SK-N-MC (cell line): ENCODE measurements around the gene SNX3.

Experiments used
- DNase-seq: peaks from one replicate; pipeline ENCODE4 v3.0.0-alpha.2; 2011; ENCODE audit warnings: low read depth, low spot score
- H3K27ac ChIP-seq: fragments of 200-600 bp; sonication (generic); 2 replicates; pipeline ENCODE4 v1.5.1; 2016; ENCODE audit warnings: mixed run types
- H3K36me3 ChIP-seq: fragments of 200-600 bp; sonication (generic); 2 replicates; pipeline ENCODE4 v1.6.1; 2017; ENCODE audit warnings: antibody characterized with exemption, low read length, mixed read lengths; ENCODE audit not compliant: insufficient read depth
- H3K4me3 ChIP-seq: fragments of 200-600 bp; sonication (generic); 2 replicates; pipeline ENCODE4 v1.5.1; 2016
- H3K9ac ChIP-seq: fragments of 200-600 bp; sonication (generic); 2 replicates; pipeline ENCODE4 v1.8.0; 2017; ENCODE audit warnings: mixed run types, mixed read lengths; ENCODE audit not compliant: insufficient read length
- H3K9me3 ChIP-seq: fragments of 200-600 bp; sonication (generic); 2 replicates; pipeline ENCODE4 v1.6.1; 2017; ENCODE audit warnings: low read depth, mild to moderate bottlenecking, antibody characterized with exemption, low read length, moderate library complexity, mixed read lengths
- EZH2 ChIP-seq: fragments of 200-600 bp; sonication (generic); IDR thresholded peaks from one replicate; pipeline ENCODE4 v1.6.1; 2017; ENCODE audit warnings: antibody characterized with exemption
- FOXP2 ChIP-seq: optimal IDR thresholded peaks from 2 replicates; pipeline ENCODE3; 2011; ENCODE audit warnings: mild to moderate bottlenecking, moderate library complexity; ENCODE audit not compliant: insufficient read depth; ENCODE audit errors: extremely low read length, control extremely low read depth
- POLR2AphosphoS5 ChIP-seq: IDR thresholded peaks from 2 replicates; pipeline ENCODE4 v1.6.1; 2012; ENCODE audit warnings: mild to moderate bottlenecking, low read depth, low read length, borderline replicate concordance

The SNX3 gene

GRCh38 chr6:108187519-108187918 lies 73.3 kb downstream of the SNX3 start:
- Histone ChIP-seq H3K9me3 (no peaks in the 10 kb centered on the region), H3K27ac (no peak overlapping the region), H3K4me3 (no peak overlapping the region), H3K36me3 (no peaks in the 10 kb centered on the region), H3K9ac (no peak overlapping the region)
- TF ChIP-seq POLR2AphosphoS5 (no peak), EZH2 (no peak)
- no peak for DNase-seq

GRCh38 chr6:108186226-108186625 lies 74.6 kb downstream of the SNX3 start:
- Histone ChIP-seq H3K27ac (no peak overlapping the region), H3K36me3 (no peaks in the 10 kb centered on the region), H3K9ac (no peak overlapping the region), H3K9me3 (no peaks in the 10 kb centered on the region), H3K4me3 (no peak overlapping the region)
- TF ChIP-seq EZH2 (no peak), FOXP2 (no peak), POLR2AphosphoS5 (no peak)
- DNase-seq, result no peak

- TF ChIP-seq FOXP2, result no peak
- TF ChIP-seq POLR2AphosphoS5, result no peak
- no peak for TF ChIP-seq EZH2
- no peak for DNase-seq
- no peaks in the 10 kb centered on the region for H3K36me3 ChIP-seq
These were observed 80.1 kb downstream of the SNX3 start for GRCh38 chr6:108180776-108181175.

GRCh38 chr6:108180266-108180665 lies 80.6 kb downstream of the SNX3 start:
- H3K4me3 ChIP-seq, result no peak overlapping the region
- no peak overlapping the region for H3K9ac ChIP-seq
- H3K27ac ChIP-seq, result no peak overlapping the region
- no peaks in the 10 kb centered on the region for H3K36me3 ChIP-seq
- no peak for DNase-seq
- TF ChIP-seq FOXP2 (no peak), POLR2AphosphoS5 (no peak), EZH2 (no peak)
- H3K9me3 ChIP-seq, result no peaks in the 10 kb centered on the region

More at GRCh38 chr6:108180776-108181175, 80.1 kb downstream of the SNX3 start:
- Histone ChIP-seq H3K9me3 (no peaks in the 10 kb centered on the region), H3K27ac (no peak overlapping the region), H3K9ac (no peak overlapping the region), H3K4me3 (no peak overlapping the region)

- no peak for TF ChIP-seq POLR2AphosphoS5
- TF ChIP-seq FOXP2, result no peak
- no peak for TF ChIP-seq EZH2
- no peaks in the 10 kb centered on the region for H3K36me3 ChIP-seq
- no peak for DNase-seq
- no peaks in the 10 kb centered on the region for H3K9me3 ChIP-seq
- H3K9ac ChIP-seq, result no peak overlapping the region
- no peak overlapping the region for H3K4me3 ChIP-seq
- H3K27ac ChIP-seq, result no peak overlapping the region
These were observed 81.1 kb downstream of the SNX3 start for GRCh38 chr6:108179741-108180140.

GRCh38 chr6:108176281-108177089 lies 84.4 kb downstream of the SNX3 start:
- Histone ChIP-seq H3K27ac (no peak overlapping the region), H3K36me3 (no peaks in the 10 kb centered on the region), H3K9me3 (no peaks in the 10 kb centered on the region), H3K9ac (no peak overlapping the region), H3K4me3 (no peak overlapping the region)
- DNase-seq, result no peak
- TF ChIP-seq EZH2 (no peak), POLR2AphosphoS5 (no peak), FOXP2 (no peak)

GRCh38 chr6:108175592-108176279 lies 85.1 kb downstream of the SNX3 start:
- Histone ChIP-seq H3K9ac (no peak overlapping the region), H3K4me3 (no peak overlapping the region), H3K36me3 (no peaks in the 10 kb centered on the region), H3K27ac (no peak overlapping the region), H3K9me3 (no peaks in the 10 kb centered on the region)
- no peak for DNase-seq
- TF ChIP-seq POLR2AphosphoS5 (no peak), EZH2 (no peak), FOXP2 (no peak)

GRCh38 chr6:108175176-108175591 lies 85.7 kb downstream of the SNX3 start:
- no peak for DNase-seq
- Histone ChIP-seq H3K4me3 (no peak overlapping the region), H3K36me3 (no peaks in the 10 kb centered on the region), H3K9ac (no peak overlapping the region), H3K9me3 (no peaks in the 10 kb centered on the region), H3K27ac (no peak overlapping the region)
- TF ChIP-seq FOXP2 (no peak), EZH2 (no peak), POLR2AphosphoS5 (no peak)
